ENCODE measurements around the gene PARVG. TPM values are rescaled to one million over a fixed set of nuclear protein-coding genes. Genes with fewer than 3 reads are reported as not detected.

PARVG gene
- total RNA-seq, 4 donors from 2014 or later: 7.1 to 16.2 (median 11.2) TPM

GRCh38 chr22:44200855-44201550, 20.3 kb downstream of the PARVG start:
- intact Hi-C loops (cut with DNase I): no loop called here
- no peak overlapping the region for H3K27ac ChIP-seq (replicated peaks in 1 of 4)
- H3K9me3 ChIP-seq: no peaks in the 10 kb centered on the region
- H3K4me3 ChIP-seq: no peak overlapping the region
- peaks cover 0 to 8% (median 6%) of the 10 kb centered on the region in 4 donors for H3K4me1 ChIP-seq
- H3K27me3 ChIP-seq: peaks cover 0 to 59% (median 0%) of the 10 kb centered on the region in 4 donors
- no peaks in the 10 kb centered on the region for H3K36me3 ChIP-seq
- no peak for DNase-seq (ENCODE audit: extremely low spot score)
- 84% methylated on average over 11 of the region's 17 CpGs for WGBS
- TF ChIP-seq EP300 (IDR thresholded peaks at IDR 0.05): no peak
- TF ChIP-seq POLR2AphosphoS5 (IDR thresholded peaks at IDR 0.05): no peak
- TF ChIP-seq POLR2A (IDR thresholded peaks at IDR 0.05; ENCODE audit: low read depth): no peak
- TF ChIP-seq CTCF (IDR thresholded peaks at IDR 0.05): no peak

- Histone ChIP-seq H3K27ac (replicated peaks in 1 of 4) (no peak overlapping the region), H3K4me1 (peaks cover 0 to 1% (median under 1%) of the 10 kb centered on the region in 4 donors), H3K9me3 (no peaks in the 10 kb centered on the region), H3K36me3 (no peaks in the 10 kb centered on the region), H3K4me3 (no peak overlapping the region), H3K27me3 (peaks cover 0 to 58% (median 0%) of the 10 kb centered on the region in 4 donors)
- intact Hi-C loops (cut with DNase I): no loop called here
- WGBS: 80% methylated on average over 11 of the region's 12 CpGs
- DNase-seq (ENCODE audit: extremely low spot score): no peak
- no peak for TF ChIP-seq POLR2AphosphoS5 (IDR thresholded peaks at IDR 0.05)
- no peak for TF ChIP-seq EP300 (IDR thresholded peaks at IDR 0.05)
- TF ChIP-seq CTCF (IDR thresholded peaks at IDR 0.05): no peak
- TF ChIP-seq POLR2A (IDR thresholded peaks at IDR 0.05; ENCODE audit: low read depth): no peak
Observed at GRCh38 chr22:44201665-44202064, 20.9 kb downstream of the PARVG start.

GRCh38 chr22:44202261-44202789, 21.6 kb downstream of the PARVG start:
- no peak for DNase-seq (ENCODE audit: extremely low spot score)
- Histone ChIP-seq H3K4me1 (no peaks in the 10 kb centered on the region), H3K27ac (replicated peaks in 1 of 4) (no peak overlapping the region), H3K27me3 (peaks cover 0 to 52% (median 0%) of the 10 kb centered on the region in 4 donors), H3K9me3 (no peaks in the 10 kb centered on the region), H3K4me3 (no peak overlapping the region), H3K36me3 (no peaks in the 10 kb centered on the region)
- TF ChIP-seq CTCF (IDR thresholded peaks at IDR 0.05) (no peak), POLR2A (IDR thresholded peaks at IDR 0.05; ENCODE audit: low read depth) (no peak), EP300 (IDR thresholded peaks at IDR 0.05) (no peak), POLR2AphosphoS5 (IDR thresholded peaks at IDR 0.05) (no peak)
- intact Hi-C loops (cut with DNase I): no loop called here
- WGBS: 75% methylated on average over 11 of the region's 11 CpGs

GRCh38 chr22:44203203-44203602, 22.5 kb downstream of the PARVG start:
- intact Hi-C loops (cut with DNase I): no loop called here
- DNase-seq (ENCODE audit: extremely low spot score): no peak
- WGBS: 82% methylated on average over 6 of the region's 6 CpGs

More at GRCh38 chr22:44203203-44203602, 22.5 kb downstream of the PARVG start:
- Histone ChIP-seq H3K4me1 (no peaks in the 10 kb centered on the region), H3K9me3 (no peaks in the 10 kb centered on the region), H3K27ac (replicated peaks in 1 of 4) (no peak overlapping the region), H3K27me3 (peaks cover 0 to 50% (median 0%) of the 10 kb centered on the region in 4 donors), H3K36me3 (no peaks in the 10 kb centered on the region), H3K4me3 (no peak overlapping the region)
- TF ChIP-seq CTCF (IDR thresholded peaks at IDR 0.05) (no peak), POLR2A (IDR thresholded peaks at IDR 0.05; ENCODE audit: low read depth) (no peak), EP300 (IDR thresholded peaks at IDR 0.05) (no peak), POLR2AphosphoS5 (IDR thresholded peaks at IDR 0.05) (no peak)

Data from esophagus muscularis mucosa (tissue), 4 donors.